Suprapubic skin (tissue), 4 donors: ENCODE data around the gene AK4.

Source experiments
- CTCF ChIP-seq, 2 donors: fragments of 200-600 bp in 1 of 2; fragments of 450-650 bp in 1 of 2; sonication (generic) in 1 of 2; IDR thresholded peaks; one replicate each; pipeline ENCODE4 v1.5.1; 2016 to 2019; ENCODE audit warnings: antibody characterized with exemption in 2 of 2, mild to moderate bottlenecking in 1 of 2, moderate library complexity in 1 of 2
- EP300 ChIP-seq: sonication (generic); formaldehyde crosslinking; IDR thresholded peaks from one replicate; pipeline ENCODE4 v1.6.1; 2017; ENCODE audit warnings: antibody characterized with exemption
- POLR2A ChIP-seq, 2 donors: fragments of 450-650 bp; IDR thresholded peaks; one replicate each; pipeline ENCODE4 v1.6.1; 2017; ENCODE audit warnings: antibody characterized with exemption in 2 of 2, mild to moderate bottlenecking in 2 of 2, moderate library complexity in 2 of 2
- POLR2AphosphoS5 ChIP-seq, 3 donors: sonication (generic); formaldehyde crosslinking; IDR thresholded peaks; one replicate each; pipeline ENCODE4 v1.6.1; 2017; ENCODE audit warnings: antibody characterized with exemption in 3 of 3

GRCh38 chr1:65245295-65245694, 97.3 kb downstream of the AK4 start:
- no peak for TF ChIP-seq POLR2A (IDR thresholded peaks at IDR 0.05)
- TF ChIP-seq CTCF (IDR thresholded peaks at IDR 0.05): no peak
- TF ChIP-seq POLR2AphosphoS5 (IDR thresholded peaks at IDR 0.05): no peak
- no peak for TF ChIP-seq EP300
